Natural killer cell (primary cell): ENCODE measurements around the gene DNASE1L1. TPM values are rescaled to one million over a fixed set of nuclear protein-coding genes. Genes with fewer than 3 reads are reported as not detected.

ENCODE experiments used
- ATAC-seq, 3 donors: fragments of 150-1000 bp in 2 of 3; fragments of 200-7000 bp in 1 of 3; cut with Tn5 transposase; 1 replicate in 1 of 3; 2 replicates in 2 of 3; pipeline ENCODE4 v1.10.0; 2021; ENCODE audit warnings: mild to moderate bottlenecking in 2 of 3, moderate library complexity in 2 of 3
- DNase-seq, 2 donors: peaks; one replicate each; pipeline versions ENCODE4 v3.0.0 to v3.0.0-alpha.2; 2013 to 2021; ENCODE audit warnings: mixed read lengths in 1 of 2
- H3K27ac ChIP-seq: one replicate; pipeline ENCODE4 v1.5.1; 2013; ENCODE audit warnings: mild to moderate bottlenecking, low read length
- H3K27me3 ChIP-seq: one replicate; pipeline ENCODE4 v1.6.1; 2013; ENCODE audit warnings: low read length; ENCODE audit not compliant: control insufficient read depth, insufficient read depth
- H3K36me3 ChIP-seq: one replicate; pipeline ENCODE4 v1.6.1; 2013; ENCODE audit warnings: low read length; ENCODE audit not compliant: control insufficient read depth, insufficient read depth
- H3K4me1 ChIP-seq: one replicate; pipeline ENCODE4 v1.6.1; 2013; ENCODE audit warnings: low read length; ENCODE audit not compliant: control insufficient read depth, insufficient read depth
- H3K4me3 ChIP-seq: one replicate; pipeline ENCODE4 v1.5.1; 2013; ENCODE audit warnings: low read length
- H3K9me3 ChIP-seq: one replicate; pipeline ENCODE4 v1.6.1; 2013; ENCODE audit warnings: low read length; ENCODE audit not compliant: control insufficient read depth, insufficient read depth
- H3K27ac Mint-ChIP-seq, 2 donors: one replicate each; pipeline ENCODE4 v1.8.0; 2022; ENCODE audit warnings: mild to moderate bottlenecking in 2 of 2, mixed read lengths in 2 of 2, moderate library complexity in 1 of 2
- H3K27me3 Mint-ChIP-seq, 2 donors: one replicate each; pipeline ENCODE4 v1.8.0; 2022; ENCODE audit warnings: low read depth in 2 of 2, mixed read lengths in 2 of 2
- H3K36me3 Mint-ChIP-seq: one replicate; pipeline ENCODE4 v1.8.0; 2022; ENCODE audit warnings: mixed read lengths
- H3K4me1 Mint-ChIP-seq, 2 donors: one replicate each; pipeline ENCODE4 v1.8.0; 2022; ENCODE audit warnings: mixed read lengths in 2 of 2
- H3K4me3 Mint-ChIP-seq: one replicate; pipeline ENCODE4 v1.8.0; 2022; ENCODE audit warnings: mild to moderate bottlenecking, moderate library complexity, mixed read lengths
- H3K9me3 Mint-ChIP-seq, 2 donors: one replicate each; pipeline ENCODE4 v1.8.0; 2022; ENCODE audit warnings: mixed read lengths in 2 of 2
- WGBS: methylation state at CpG from one replicate; pipeline ENCODE4 v1.1.7; 2013; ENCODE audit warnings: missing lambda C conversion rate; ENCODE audit not compliant: insufficient coverage; 5-methylcytosine and 5-hydroxymethylcytosine counted together
- intact Hi-C: fragments of 100-400 bp; cut with micrococcal nuclease; formaldehyde crosslinking; loops from one replicate; pipeline ENCODE4 v1.14.2; 2022
- total RNA-seq, 4 donors: library from RNA; stranded (reverse); fragments of 120-200 nt in 1 of 4; gene quantifications; one replicate each; pipeline versions ENCODE4 v1.2.3 to v1.2.4, GENCODE V29; 2013 to 2022
- TF ChIP-seq, protein P1 (sequence below): fragments of 200-600 bp; IDR thresholded peaks from one replicate; pipeline ENCODE4 v1.8.0; 2022; ENCODE audit warnings: antibody characterized with exemption

DNASE1L1 gene
- total RNA-seq, 3 donors from 2014 or later (not counting 1 experiment from before 2014, with no cell fraction given), result 16.7 to 19.6 (median 16.8) TPM

DNA sequence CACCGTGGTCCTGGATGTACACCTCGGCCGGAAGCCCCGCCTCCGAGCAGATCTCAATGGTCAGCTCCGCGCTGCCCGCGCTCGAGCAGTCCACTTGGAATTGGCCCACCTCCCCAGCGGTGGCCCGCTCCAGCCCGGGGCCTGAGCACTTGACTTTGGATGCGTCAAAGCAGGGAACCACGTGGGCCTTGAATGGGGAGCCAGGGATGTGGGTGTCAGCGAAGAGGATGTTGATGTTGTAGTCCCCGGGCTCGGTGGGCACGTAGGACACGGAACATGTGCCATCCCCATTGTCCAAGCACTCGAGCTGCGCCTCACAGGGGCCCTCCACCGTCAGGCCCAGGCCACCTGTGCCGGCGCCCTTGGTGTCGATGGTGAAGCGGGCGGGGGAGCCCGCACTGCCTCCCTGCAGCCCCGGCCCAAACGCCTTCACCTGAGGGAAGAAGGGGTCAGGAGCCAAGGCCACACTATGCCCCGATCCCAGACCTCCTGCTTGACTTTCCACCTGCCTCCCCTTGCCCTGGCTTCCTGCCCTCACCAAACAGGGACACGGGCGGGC lies 48.8 kb downstream of the DNASE1L1 start:
- peak overlapping the region; percentile 57 to 95 for H3K27ac Mint-ChIP-seq
- Histone ChIP-seq H3K27me3 (no peaks in the 10 kb centered on the region), H3K27ac (peak overlapping the region; percentile 63), H3K36me3 (peaks cover 93% of the 10 kb centered on the region), H3K4me1 (peaks cover 83% of the 10 kb centered on the region), H3K4me3 (no peak overlapping the region), H3K9me3 (no peaks in the 10 kb centered on the region)
- ATAC-seq (no peak), DNase-seq (no peak)
- H3K36me3 Mint-ChIP-seq, result no peaks in the 10 kb centered on the region
- H3K9me3 Mint-ChIP-seq, result no peaks in the 10 kb centered on the region
- no peak overlapping the region for H3K4me3 Mint-ChIP-seq
- H3K4me1 Mint-ChIP-seq, result peaks cover 5 to 21% of the 10 kb centered on the region in 2 donors
- TF ChIP-seq, protein P1, sequence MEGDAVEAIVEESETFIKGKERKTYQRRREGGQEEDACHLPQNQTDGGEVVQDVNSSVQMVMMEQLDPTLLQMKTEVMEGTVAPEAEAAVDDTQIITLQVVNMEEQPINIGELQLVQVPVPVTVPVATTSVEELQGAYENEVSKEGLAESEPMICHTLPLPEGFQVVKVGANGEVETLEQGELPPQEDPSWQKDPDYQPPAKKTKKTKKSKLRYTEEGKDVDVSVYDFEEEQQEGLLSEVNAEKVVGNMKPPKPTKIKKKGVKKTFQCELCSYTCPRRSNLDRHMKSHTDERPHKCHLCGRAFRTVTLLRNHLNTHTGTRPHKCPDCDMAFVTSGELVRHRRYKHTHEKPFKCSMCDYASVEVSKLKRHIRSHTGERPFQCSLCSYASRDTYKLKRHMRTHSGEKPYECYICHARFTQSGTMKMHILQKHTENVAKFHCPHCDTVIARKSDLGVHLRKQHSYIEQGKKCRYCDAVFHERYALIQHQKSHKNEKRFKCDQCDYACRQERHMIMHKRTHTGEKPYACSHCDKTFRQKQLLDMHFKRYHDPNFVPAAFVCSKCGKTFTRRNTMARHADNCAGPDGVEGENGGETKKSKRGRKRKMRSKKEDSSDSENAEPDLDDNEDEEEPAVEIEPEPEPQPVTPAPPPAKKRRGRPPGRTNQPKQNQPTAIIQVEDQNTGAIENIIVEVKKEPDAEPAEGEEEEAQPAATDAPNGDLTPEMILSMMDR, result no peak
- WGBS, result 91% methylated on average over 31 of the region's 34 CpGs
- no peaks in the 10 kb centered on the region for H3K27me3 Mint-ChIP-seq
- intact Hi-C loops, result no loop called here

DNA sequence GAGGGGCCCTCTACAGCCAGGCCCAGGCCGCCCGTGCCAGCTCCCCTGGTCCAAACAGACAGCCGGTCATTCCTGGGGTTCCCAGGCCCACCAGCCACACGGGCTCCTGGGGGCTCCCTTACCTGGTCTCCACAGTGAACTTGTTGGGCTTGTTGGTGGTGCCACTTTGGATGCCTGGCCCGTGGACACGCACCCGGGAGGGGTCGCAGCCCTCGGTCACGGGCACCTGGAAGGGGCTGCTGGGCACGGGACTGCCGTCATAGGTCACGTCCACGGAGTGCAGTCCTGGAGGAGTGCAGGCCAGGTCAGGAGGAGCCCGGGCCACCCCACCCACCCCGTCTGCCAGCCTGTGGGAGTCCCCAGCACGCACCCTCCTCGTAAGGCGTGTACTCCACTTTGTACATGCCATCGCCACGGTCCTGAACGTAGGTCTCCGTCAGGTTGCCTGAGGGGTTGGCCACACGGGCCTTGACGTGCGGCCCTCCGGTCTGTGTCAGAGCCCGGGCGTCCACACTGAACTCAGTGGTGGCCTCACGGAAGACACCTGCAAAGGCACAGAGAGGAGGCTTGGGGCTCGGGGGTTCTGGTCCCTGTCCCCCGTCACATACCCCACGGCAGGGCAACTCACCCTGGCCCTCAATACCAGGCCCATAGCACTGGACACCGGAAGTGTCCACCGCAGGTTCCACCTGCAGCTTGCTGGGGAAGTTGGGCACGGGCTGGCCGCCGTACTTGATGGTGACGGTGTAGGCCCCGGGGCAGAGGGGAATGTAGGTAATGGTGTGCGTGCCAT lies 49.5 kb downstream of the DNASE1L1 start:
- no peak overlapping the region for H3K4me3 ChIP-seq
- no peak for DNase-seq
- intact Hi-C loops, result no loop called here
- WGBS, result 94% methylated on average over 41 of the region's 41 CpGs
- ATAC-seq, result no peak
- H3K4me1 ChIP-seq, result peaks cover 85% of the 10 kb centered on the region
- TF ChIP-seq, protein P1, result no peak
- no peaks in the 10 kb centered on the region for H3K9me3 Mint-ChIP-seq
- no peaks in the 10 kb centered on the region for H3K9me3 ChIP-seq
- H3K27ac ChIP-seq, result no peak overlapping the region
- H3K4me3 Mint-ChIP-seq, result no peak overlapping the region
- no peaks in the 10 kb centered on the region for H3K27me3 Mint-ChIP-seq
- H3K36me3 ChIP-seq, result peaks cover 93% of the 10 kb centered on the region
- no peak overlapping the region for H3K27ac Mint-ChIP-seq
- H3K27me3 ChIP-seq, result no peaks in the 10 kb centered on the region
- H3K4me1 Mint-ChIP-seq, result peaks cover 5 to 14% of the 10 kb centered on the region in 2 donors
- no peaks in the 10 kb centered on the region for H3K36me3 Mint-ChIP-seq

DNA sequence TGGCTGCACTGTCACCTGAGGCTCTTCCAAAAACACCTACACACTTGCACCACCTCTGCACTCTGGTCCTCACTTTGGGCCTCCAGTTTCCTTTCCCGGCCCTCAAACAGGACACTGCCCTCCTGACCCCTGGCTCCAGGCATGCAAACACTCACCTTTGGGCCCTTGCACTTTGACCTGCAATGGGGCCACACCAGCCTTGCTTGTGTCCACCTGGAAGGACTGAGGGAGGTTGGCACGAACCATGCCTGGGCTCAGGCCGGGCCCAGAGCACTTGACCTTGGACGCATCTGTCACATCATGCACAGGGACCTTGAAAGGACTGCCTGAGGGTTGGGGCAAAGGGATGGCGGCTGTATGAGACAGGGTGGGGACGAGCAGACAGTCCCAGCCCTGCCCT lies 50.2 kb downstream of the DNASE1L1 start:
- H3K27ac Mint-ChIP-seq, result peak overlapping the region; percentile 78 to 92
- peak overlapping the region; percentile 4 for H3K4me3 Mint-ChIP-seq
- intact Hi-C loops, result no loop called here
- Histone ChIP-seq H3K36me3 (peaks cover 93% of the 10 kb centered on the region), H3K4me3 (no peak overlapping the region), H3K9me3 (no peaks in the 10 kb centered on the region), H3K4me1 (peaks cover 86% of the 10 kb centered on the region), H3K27ac (peak overlapping the region; percentile 14), H3K27me3 (no peaks in the 10 kb centered on the region)
- ATAC-seq (no peak), DNase-seq (no peak)
- H3K9me3 Mint-ChIP-seq, result no peaks in the 10 kb centered on the region
- H3K36me3 Mint-ChIP-seq, result no peaks in the 10 kb centered on the region
- TF ChIP-seq, protein P1, result no peak
- no peaks in the 10 kb centered on the region for H3K27me3 Mint-ChIP-seq
- peaks cover 5 to 13% of the 10 kb centered on the region in 2 donors for H3K4me1 Mint-ChIP-seq
- WGBS, result 91% methylated on average over 4 of the region's 6 CpGs
